UCSD-AML1 (cell line): ENCODE data around the gene SOX5.

Experiments used
- DNase-seq: peaks from one replicate; lab custom pipeline; 2025; ENCODE audit not compliant: unreplicated experiment; lab: John Stamatoyannopoulos, UW

Gene SOX5

GRCh38 chr12:23699031-23699430 lies 250.4 kb downstream of the SOX5 start:
- no peak for DNase-seq

- no peak for DNase-seq
Observed at GRCh38 chr12:23694920-23695319, 254.6 kb downstream of the SOX5 start.

- DNase-seq = no peak
Observed at GRCh38 chr12:23694307-23694706, 255.2 kb downstream of the SOX5 start.

GRCh38 chr12:23687947-23688346 lies 261.5 kb downstream of the SOX5 start:
- no peak for DNase-seq

GRCh38 chr12:23686095-23686494 lies 263.4 kb downstream of the SOX5 start:
- no peak for DNase-seq

- no peak for DNase-seq
Observed at GRCh38 chr12:23684121-23684520, 265.3 kb downstream of the SOX5 start.

GRCh38 chr12:23681237-23681636 lies 268.2 kb downstream of the SOX5 start:
- no peak for DNase-seq

GRCh38 chr12:23674064-23674463 lies 275.4 kb downstream of the SOX5 start:
- no peak for DNase-seq

- DNase-seq = no peak
Observed at GRCh38 chr12:23671881-23672280, 277.6 kb downstream of the SOX5 start.

- DNase-seq = no peak
Observed at GRCh38 chr12:23670684-23671083, 278.8 kb downstream of the SOX5 start.

GRCh38 chr12:23669691-23670090 lies 279.8 kb downstream of the SOX5 start:
- no peak for DNase-seq

GRCh38 chr12:23666866-23667265 lies 282.6 kb downstream of the SOX5 start:
- DNase-seq = no peak

GRCh38 chr12:23662966-23663365 lies 286.5 kb downstream of the SOX5 start:
- DNase-seq = no peak

- no peak for DNase-seq
Observed at GRCh38 chr12:23659131-23659530, 290.3 kb downstream of the SOX5 start.

- DNase-seq = no peak
Observed at GRCh38 chr12:23657598-23657997, 291.9 kb downstream of the SOX5 start.

GRCh38 chr12:23655884-23656283 lies 293.6 kb downstream of the SOX5 start:
- no peak for DNase-seq

GRCh38 chr12:23655112-23655511 lies 294.4 kb downstream of the SOX5 start:
- DNase-seq = no peak

- DNase-seq = no peak
Observed at GRCh38 chr12:23648546-23648945, 300.9 kb downstream of the SOX5 start.

GRCh38 chr12:23640754-23641153 lies 308.7 kb downstream of the SOX5 start:
- no peak for DNase-seq

- no peak for DNase-seq
Observed at GRCh38 chr12:23634344-23634743, 315.1 kb downstream of the SOX5 start.

- DNase-seq = no peak
Observed at GRCh38 chr12:23631786-23632377, 317.6 kb downstream of the SOX5 start.

- no peak for DNase-seq
Observed at GRCh38 chr12:23630524-23630923, 318.9 kb downstream of the SOX5 start.

- DNase-seq = no peak
Observed at GRCh38 chr12:23628806-23629205, 320.7 kb downstream of the SOX5 start.

- no peak for DNase-seq
Observed at GRCh38 chr12:23626791-23627190, 322.7 kb downstream of the SOX5 start.
